Activated T-helper 1 cell treated with anti-CD3 and anti-CD28 coated beads, Interleukin-2, amount 50 U/mL, for 16 hours (primary cell): ENCODE results near the gene FAM124B.
"Not testable (repeated sequence)": the region's sequence is repeated elsewhere in the genome, so short reads cannot be mapped to it uniquely, and the experiment has no call there.

ENCODE experiments used
- DNase-seq, 2 donors: peaks; one replicate each; pipeline ENCODE4 v3.0.0-alpha.2; 2020; ENCODE audit warnings: low read depth in 1 of 2, low spot score in 1 of 2

Gene FAM124B

DNA sequence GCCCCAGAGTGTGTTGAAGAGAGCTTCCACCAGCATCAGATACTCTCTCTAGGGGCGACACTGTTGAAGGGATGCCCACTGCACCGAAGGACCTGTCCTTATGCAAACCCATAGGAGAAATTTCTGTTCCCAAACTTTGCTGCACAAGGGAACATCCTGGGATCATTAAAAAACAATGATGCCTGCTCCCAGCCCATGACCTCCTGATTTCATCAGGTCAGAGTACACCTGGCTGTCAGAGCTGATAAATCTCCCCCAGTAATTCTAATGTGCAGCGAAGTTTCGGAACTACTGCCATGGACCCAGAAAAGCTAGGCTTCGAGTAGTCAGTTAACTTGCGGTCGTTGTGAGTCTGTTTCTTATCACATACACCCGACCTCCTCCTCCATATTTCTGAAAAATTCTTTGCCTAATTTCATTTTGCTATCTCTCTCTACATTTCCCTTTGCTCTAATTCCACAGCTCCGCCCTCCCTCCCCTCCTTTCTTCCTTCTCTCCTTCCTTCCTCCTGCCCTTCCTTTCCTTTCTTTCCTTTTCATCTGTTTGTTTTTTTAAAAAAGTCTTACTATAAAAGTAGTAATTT is 18.8 kb downstream of the FAM124B start:
- DNase-seq: no peak

DNA sequence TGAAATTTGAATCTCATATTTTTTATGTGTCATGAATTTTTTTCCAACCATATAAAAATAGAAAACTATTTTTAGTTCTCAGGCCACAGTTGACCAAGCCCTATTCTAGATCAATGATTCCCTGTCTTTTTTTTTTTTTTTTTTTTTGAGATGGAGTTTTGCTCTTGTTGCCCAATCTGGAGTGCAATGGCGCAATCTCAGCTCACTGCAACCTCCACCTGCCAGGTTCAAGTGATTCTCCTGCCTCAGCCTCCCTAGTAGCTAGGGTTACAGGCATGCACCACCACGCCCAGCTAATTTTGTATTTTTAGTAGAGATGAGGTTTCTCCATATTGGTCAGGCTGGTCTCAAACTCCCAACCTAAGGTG is 19.6 kb downstream of the FAM124B start:
- not testable (repeated sequence) for DNase-seq

DNA sequence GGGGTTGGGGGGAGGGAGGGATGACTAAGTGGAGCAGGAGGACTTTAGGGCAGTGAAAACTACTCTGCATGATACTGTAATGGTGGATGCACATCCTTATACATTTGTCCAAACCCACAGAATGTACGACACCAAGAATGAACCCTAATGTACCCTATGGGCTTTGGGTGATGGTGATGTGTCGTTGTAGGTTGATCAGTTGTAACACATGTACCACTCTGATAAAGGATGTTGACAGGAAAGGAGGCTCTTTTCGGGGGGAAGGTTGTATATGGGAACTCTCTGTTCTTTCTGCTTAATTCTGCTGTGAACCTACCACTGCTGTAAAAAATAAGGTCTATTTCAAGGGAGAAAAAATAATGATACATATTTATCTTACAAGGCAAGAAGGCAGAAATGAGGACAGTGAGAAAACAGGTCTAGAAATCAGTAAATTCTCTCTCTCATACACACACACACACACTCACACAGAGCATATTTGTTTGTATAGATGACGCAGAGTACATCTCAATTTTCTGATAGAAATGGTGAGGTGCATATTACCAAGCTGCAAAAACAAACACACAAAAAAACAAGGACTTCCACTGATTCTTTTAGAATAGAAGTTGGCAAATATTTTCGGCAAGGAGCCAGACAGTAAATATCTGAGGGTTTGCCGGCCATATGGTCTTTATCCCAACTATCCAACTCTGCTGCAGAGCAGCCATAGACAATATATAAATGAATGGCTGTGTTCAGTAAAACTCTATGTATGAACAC is 20.2 kb downstream of the FAM124B start:
- no peak for DNase-seq

DNA sequence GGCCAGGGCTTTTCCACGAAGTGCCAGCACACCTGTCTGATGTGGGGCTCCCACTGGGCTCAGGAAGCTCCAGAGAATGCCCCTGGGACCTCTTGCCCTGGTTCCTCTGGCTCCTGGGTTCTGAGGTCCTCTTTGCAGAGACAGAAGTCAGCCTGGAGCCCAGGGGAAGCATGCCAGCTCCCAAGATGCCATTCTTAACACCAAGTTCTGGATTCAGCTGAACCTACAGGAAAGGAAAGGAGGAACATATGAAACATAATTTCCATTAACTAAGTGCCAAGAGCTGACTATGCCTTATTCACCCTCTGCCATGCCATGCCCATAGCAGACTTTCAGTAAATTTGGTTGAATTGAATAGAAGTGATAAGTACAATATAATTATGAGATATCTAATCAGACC is 21.9 kb downstream of the FAM124B start:
- no peak for DNase-seq

DNA sequence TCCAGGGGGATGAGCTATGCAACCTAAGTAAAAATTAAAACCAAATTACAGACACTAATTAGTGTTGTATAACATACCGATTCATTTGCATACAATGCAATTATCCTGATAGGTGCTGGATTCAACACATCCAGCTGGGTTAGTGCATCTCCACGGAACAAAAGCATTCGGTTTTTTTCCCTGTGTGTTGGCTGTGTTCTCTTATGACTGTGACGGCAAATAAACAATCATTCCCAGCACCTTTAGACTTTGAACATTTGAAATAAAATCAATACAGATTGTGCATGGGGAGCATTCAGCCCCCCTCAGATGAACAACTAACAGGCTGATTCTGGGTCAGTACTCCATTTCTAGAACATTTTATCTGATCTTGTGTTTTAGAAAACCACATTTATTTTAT is 22.7 kb downstream of the FAM124B start:
- DNase-seq: no peak

DNA sequence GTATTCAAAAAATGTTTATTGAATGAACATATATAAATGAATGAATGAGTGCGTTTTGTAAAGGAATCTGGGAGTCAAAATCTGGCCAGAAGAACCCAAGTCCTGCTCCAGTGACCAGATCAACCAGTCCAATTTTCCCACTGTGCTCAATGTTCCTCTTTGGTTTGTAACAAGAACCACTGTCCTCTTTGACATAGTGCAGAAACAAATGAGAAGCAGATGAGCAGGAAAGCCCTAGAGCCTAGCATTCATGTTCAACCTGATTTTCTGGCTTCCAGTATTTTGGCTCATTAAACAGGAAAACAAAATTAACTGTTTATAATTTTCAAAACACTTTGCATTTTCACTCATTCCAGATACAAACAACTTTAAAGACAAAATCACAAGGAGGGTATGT is 23.2 kb downstream of the FAM124B start:
- no peak for DNase-seq

DNA sequence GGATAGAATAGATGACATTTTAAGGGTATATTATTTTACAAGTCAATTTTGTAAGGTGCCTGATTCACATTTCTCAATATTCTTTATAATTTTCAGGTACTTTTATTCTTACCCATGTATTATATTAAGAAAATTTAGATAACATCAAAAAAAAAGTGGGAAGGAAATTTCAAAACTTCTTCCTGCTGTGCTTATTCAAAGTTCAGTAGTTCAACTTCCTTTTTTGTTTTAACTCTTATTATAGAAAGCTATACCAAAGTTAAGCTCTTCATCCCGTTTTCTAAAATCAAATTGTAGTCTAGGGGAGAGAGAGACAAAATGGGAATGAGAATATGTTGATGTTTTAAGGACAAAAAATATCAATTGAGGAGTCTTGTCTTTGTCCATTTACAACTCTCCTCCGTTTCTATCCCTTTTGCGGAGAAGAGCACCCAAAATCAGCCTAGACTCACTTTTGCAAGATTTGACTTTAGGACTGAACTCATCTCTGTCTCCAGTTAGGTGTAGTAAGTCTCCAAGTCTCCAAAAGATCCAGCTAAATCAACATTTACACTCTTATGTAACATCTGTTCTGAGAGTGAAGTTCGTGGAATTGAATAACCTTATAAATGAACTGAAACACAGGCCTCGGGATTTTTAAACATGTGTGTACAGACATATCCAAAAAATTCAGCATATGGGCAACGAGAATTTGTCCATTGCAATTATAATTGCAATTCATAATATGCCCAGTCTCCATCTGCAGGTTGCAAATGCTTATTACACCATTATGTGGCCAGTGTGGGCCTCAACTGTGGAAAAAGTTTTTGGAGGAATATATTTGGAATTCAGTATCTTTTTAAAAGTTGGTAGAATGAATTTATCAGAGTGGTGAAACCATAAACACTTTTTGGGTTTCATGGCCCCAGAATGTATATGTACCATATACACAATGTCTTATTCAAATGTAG is 23.9 kb downstream of the FAM124B start:
- no peak for DNase-seq

DNA sequence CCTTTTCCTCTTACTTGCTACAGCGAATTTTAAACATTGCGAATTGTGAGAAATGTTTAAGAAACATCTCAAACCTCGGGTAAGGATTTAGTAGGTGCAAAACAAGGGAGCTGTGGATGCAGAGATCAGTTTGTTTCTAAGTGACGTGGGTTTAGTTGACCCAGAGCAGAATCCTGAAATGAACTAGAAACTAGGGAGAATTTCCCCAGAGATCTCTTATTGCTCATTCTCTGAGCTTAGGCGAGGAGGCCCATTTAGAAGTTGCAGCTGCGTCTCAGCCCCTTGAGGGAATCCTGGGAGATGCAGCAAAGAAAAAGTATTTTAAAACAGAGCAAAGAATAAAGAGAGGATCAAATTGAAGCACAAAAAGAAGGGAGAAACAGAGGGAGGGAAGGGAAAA is 29.3 kb downstream of the FAM124B start:
- DNase-seq: no peak

DNA sequence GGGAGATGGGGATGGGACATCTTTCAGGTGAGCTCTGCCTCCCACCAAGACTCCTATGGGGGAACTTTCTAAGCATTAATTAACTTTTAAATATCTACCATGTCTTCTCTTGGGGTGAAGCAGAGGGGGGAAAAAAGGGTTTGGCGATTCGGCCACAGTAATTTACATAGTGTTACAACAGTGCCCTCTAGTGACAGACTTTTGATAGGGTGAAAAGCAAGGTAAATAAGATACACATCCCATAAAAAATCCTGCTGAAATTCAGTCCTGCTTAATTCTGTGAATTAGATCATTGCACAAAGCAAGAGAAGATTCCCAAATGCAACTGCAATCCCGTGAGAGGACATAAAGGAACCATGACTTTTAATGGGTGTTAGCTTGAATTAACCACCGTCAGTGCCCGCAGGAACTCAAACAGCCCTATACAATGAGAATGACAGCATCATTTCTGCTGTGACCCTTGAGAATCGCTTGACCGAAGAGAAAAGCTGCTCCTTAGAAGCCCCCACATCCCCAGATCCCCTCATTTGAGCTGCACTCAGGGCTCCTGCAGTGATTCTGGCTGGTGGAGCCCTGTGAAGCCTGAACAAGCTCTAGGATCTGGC is 32.8 kb downstream of the FAM124B start:
- no peak for DNase-seq

DNA sequence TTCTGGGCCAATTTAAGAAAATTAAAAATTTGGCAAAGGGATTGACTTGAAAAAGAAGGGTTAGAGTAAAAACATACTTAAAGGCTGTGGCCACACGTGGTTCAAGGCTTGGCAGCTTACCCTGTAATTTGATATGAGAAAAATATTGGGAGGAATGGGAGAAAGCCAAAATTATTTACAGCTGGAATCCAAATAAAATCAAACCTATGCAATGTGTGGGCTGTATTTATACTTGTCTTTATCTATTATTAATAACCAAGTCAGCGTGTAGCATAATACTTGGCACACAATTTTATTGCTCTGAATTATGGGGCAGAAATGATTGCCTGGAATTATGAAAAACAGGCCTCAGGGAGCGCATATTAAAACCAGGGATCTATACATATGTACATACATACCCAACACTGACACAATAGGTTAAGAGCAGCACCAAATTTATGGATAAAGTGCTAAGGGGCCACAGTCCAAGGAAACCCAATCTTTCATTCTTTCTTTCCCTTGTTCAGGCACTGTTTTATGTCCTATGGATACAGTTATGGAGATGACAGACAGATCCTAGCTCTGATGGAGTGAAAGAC is 35.6 kb downstream of the FAM124B start:
- no peak for DNase-seq

DNA sequence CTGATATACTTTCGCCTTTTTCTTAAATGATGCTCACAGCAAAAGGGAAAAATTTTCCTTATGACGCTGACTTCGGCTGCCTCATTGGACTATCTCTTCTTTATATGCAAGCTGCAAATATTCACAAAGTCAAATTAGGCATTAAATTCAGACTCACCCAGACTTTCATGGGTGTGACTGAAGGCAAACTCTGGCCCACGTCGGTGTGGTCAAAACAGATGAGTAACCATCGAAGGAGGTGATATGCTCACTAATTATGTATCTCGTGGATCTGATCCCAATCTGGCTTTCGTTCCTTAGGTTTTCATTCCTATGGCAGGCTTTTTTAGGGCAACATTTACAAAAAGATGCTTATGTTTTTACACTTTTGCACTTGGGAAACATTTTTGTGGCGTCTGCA is 36.6 kb downstream of the FAM124B start:
- DNase-seq: no peak

DNA sequence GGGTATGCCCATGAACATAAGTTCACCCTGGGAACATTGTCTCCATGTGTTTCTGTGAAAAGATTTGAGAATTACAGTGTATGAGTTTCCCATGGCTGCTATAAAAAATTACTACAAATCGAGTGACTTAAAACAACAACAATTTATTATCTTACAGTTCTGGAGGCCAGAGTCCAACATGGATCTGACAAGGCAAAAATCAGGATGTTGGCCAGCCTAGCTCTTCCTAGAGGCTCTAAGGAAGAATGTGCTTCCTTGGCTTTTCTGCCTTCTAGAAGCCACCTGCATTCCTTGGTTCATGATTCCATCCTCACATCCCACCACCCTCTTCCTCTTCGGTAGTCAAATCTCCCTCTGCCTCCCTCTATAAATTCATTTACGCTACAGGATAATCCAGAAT is 38.6 kb downstream of the FAM124B start:
- no peak for DNase-seq

DNA sequence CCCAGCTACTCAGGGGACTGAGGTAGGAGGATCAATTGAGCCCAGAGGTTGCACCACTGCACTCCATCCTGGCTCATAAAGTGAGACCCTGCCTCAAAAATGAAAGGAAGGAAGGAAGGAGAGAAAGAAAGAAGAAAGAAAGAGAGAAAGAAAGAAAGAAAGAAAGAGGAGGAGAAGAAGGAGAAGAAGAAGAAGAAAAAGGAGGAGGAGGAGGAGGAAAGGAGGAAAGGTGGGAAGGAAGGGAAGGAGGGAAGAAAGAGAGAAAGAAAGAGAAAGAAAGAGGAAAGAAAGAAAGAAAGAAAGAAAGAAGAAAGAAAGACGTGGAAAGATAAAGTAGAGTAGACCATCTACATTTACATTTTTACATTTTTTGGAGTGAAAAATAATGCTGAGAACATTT is 39.8 kb downstream of the FAM124B start:
- no peak for DNase-seq

DNA sequence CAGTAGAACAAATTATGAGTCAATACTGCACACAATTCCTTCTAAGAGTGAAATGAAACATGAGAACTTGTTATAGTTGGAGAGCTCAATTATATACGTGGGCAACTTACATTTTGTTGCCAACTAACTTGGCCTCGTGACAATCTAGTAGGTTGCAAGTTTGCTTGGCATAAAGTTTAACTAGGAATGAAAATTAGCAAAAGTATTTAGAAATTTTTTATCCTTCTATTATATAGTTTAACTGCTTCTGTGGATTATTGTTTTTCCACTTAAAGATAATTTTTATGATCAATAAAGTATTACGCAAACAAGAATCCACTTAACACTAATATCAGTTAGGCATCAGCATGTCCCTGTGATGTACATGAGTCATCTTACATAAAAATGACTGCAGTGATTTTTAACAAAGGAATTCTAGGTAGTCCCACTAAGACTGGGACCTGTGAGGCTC is 41.1 kb downstream of the FAM124B start:
- DNase-seq: no peak

DNA sequence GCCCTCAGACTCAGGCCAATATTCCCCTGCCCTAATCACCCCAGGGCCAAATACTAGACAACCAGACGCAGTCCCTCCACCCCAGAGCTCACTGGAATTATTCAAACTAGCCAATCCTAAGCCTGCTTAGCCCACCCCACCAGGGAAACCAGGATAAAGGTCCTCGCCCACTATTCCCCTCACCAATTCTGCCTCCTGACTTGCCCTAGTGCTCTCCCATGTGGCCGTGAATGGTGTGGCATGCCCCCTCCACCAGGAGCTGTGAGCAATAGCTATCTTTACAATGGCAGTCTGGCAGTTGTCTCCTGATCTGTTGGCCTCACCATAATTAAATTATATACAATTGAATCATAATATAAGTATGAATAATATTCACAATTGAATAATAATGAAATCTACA is 42.3 kb downstream of the FAM124B start:
- no peak for DNase-seq

DNA sequence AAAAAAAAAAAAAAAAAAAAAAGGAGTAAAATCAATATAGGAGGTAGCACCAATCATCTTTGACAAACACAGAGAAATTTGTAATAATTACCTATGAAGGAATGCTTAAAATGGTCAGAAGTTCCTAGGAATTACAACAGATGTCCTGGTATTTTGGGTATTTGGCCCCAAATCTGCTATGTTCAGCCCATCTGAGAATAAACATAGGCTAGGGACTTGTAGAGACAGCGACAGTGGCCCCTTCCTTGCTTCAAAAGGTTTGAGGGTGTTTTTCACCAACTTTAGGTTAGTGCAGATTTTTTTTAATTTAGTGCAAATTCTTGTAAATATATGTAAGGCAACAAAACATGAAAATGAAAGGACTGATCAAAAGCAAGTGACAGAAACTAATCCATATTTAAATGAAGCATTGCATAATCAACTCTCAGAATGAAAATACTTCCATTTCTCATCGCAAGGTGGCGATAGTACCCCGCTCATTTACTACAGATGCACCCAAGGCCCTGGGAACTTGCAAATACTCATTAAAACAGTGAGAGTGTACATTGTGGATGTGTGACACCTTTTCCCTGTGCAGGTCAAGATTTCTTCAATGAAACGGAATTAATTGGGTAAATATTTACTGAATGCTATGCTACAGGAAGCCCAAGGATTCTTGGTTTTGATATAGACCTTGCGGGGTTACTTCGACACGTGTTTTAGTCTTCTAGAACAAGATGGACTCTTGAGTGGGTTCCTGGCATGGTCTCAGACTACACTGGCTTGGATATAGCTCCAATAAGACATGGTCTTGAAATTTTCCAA is 44.6 kb downstream of the FAM124B start:
- DNase-seq: peak in 1 of 2 donors; percentile 31

DNA sequence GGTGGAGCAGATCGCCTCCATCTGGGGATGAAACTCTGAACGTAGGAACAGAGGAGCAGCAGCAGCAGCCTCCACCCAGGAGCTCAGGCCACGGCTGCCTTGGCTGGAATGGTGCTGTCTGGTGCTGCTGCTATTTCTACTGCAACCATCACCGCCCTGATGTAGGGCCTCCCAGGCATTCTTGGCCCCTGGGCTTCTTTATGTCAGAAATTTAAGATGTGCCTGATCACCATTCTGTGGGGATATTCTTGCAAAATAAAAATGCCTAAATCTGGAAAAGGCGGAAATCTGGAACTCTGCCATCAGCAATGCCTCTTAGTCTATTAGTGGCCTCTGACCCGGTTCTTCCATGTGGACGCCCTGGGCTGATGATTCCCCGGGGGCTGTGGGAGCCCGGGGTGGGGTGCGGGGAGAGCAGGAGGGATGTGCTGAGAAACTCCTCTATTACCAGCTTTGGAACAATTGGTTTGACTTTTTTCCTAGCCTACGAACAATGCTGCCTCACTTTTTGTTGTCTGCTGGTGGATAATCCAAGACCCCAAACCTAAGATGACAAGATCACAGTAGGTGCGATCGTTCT is 47.2 kb downstream of the FAM124B start:
- DNase-seq: no peak

DNA sequence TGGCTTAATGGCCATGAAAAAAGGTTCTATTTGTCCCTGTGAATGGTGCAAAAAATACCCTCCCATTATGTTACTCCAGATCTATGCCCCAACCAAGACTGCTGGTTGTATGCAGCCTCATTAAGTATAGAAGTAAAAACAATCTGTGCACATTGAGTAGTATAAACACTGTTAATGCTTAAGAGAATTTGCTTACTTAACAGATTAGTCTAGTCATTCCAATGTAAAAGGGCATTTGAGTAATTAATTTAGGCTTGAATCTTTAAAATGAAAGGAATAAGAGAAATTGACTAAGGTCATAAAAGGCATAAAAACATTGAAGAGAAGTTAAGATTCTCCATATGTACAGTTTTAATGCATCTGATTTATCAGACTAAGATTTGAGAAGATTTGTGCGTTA is 51.2 kb downstream of the FAM124B start:
- no peak for DNase-seq

DNA sequence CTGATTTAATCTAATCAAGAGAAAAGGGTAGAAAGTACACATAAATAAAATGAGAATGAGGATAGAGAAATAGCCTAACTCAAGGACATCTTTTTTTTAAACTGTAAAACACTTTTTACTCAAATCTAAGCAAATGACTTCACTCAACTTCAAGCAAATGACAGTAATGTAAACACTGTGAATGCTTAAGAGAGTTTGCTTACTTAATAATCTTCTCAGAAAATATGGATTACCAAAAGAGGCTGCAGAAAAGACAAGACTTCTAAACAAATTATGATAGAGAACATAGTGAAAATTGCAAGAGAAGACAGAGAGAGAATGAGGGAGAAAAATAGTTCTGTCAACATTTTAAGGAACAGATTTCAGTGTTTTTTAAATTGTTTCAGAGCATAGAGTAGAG is 52.5 kb downstream of the FAM124B start:
- DNase-seq: no peak
